SK-N-SH (cell line): ENCODE data around the gene SHB. TPM values are rescaled to one million over a fixed set of nuclear protein-coding genes. Genes with fewer than 3 reads are reported as not detected.

Source experiments
- CTCF ChIA-PET: fragments of 300-600, 350-600 bp; formaldehyde crosslinking; extraction: SDS; loops from one replicate; lab custom pipeline; 2021; lab: Yijun Ruan, JAX
- POLR2A ChIA-PET: fragments of 350-600 bp; sonication (Branson Sonifier 250); formaldehyde crosslinking; extraction: SDS; loops from one replicate; lab custom pipeline; 2020; ENCODE audit warnings: antibody characterized with exemption, inconsistent platforms; lab: Yijun Ruan, JAX
- DNase-seq: peaks from one replicate; pipeline ENCODE4 v3.0.0; 2012
- H2AFZ ChIP-seq: fragments of 200-600 bp; sonication (generic); 2 replicates; pipeline ENCODE4 v1.8.1; 2016; ENCODE audit warnings: antibody characterized with exemption, mild to moderate bottlenecking, low read depth
- H3F3A ChIP-seq: fragments of 200-600 bp; sonication (generic); replicated peaks from 2 replicates; pipeline ENCODE3; 2016; ENCODE audit warnings: antibody characterized with exemption, mild to moderate bottlenecking; ENCODE audit not compliant: insufficient read depth
- H3K27ac ChIP-seq, 2 experiments: fragments of 200-500 bp in 1 of 2; fragments of 200-600 bp in 1 of 2; sonication (Bioruptor generic) in 1 of 2; sonication (generic), shearing (Covaris generic) in 1 of 2; 2 replicates each; pipeline versions ENCODE4 v1.5.1 to v1.6.1; 2014 to 2016; ENCODE audit warnings: low read depth in 2 of 2, inconsistent platforms in 1 of 2, low read length in 1 of 2, mild to moderate bottlenecking in 1 of 2, mixed read lengths in 1 of 2
- H3K27me3 ChIP-seq: fragments of 200-600 bp; sonication (generic), shearing (Covaris generic); 2 replicates; pipeline ENCODE4 v1.6.1; 2016; ENCODE audit warnings: mixed run types; ENCODE audit not compliant: insufficient read depth
- H3K36me3 ChIP-seq, 2 experiments: fragments of 200-500 bp in 1 of 2; fragments of 200-600 bp in 1 of 2; sonication (Bioruptor generic) in 1 of 2; sonication (generic) in 1 of 2; replicated peaks in 1 of 2; 2 replicates each; pipeline versions ENCODE3 to v1.5.1; 2014 to 2016; ENCODE audit warnings: low read length in 1 of 2, mild to moderate bottlenecking in 1 of 2; ENCODE audit not compliant: insufficient read depth in 2 of 2, control insufficient read depth in 1 of 2
- H3K4me1 ChIP-seq, 2 experiments: fragments of 200-500 bp in 1 of 2; fragments of 200-600 bp in 1 of 2; sonication (Bioruptor generic) in 1 of 2; sonication (generic), shearing (Covaris generic) in 1 of 2; 2 replicates each; pipeline versions ENCODE4 v1.5.1 to v1.6.1; 2014 to 2016; ENCODE audit warnings: low read depth in 1 of 2, low read length in 1 of 2, mixed run types in 1 of 2; ENCODE audit not compliant: insufficient read depth in 2 of 2, control insufficient read depth in 1 of 2
- H3K4me2 ChIP-seq: fragments of 200-600 bp; sonication (generic), shearing (Covaris generic); 2 replicates; pipeline ENCODE4 v1.6.1; 2017; ENCODE audit warnings: mixed run types
- H3K4me3 ChIP-seq, 2 experiments: fragments of 200-500 bp in 1 of 2; fragments of 200-600 bp in 1 of 2; sonication (Bioruptor generic) in 1 of 2; sonication (generic), shearing (Covaris generic) in 1 of 2; 2 replicates each; pipeline versions ENCODE4 v1.5.1 to v1.8.1; 2014 to 2016; ENCODE audit warnings: low read depth in 2 of 2, inconsistent platforms in 1 of 2, low read length in 1 of 2, mild to moderate bottlenecking in 1 of 2, mixed read lengths in 1 of 2, moderate library complexity in 1 of 2
- H3K79me2 ChIP-seq: fragments of 200-600 bp; sonication (generic); 2 replicates; pipeline ENCODE4 v1.8.1; 2017; ENCODE audit warnings: mild to moderate bottlenecking; ENCODE audit not compliant: insufficient read depth
- H3K9ac ChIP-seq: fragments of 200-600 bp; sonication (generic); 2 replicates; pipeline ENCODE4 v1.6.1; 2017; ENCODE audit warnings: mixed run types
- H3K9me2 ChIP-seq: fragments of 200-600 bp; sonication (generic); 2 replicates; pipeline ENCODE4 v1.6.1; 2017; ENCODE audit warnings: mixed run types
- H3K9me3 ChIP-seq: fragments of 200-600 bp; sonication (generic); 2 replicates; pipeline ENCODE4 v1.6.1; 2017; ENCODE audit warnings: mixed run types, mild to moderate bottlenecking, moderate library complexity
- H4K20me1 ChIP-seq: fragments of 200-600 bp; sonication (generic); 2 replicates; pipeline ENCODE4 v1.6.1; 2017; ENCODE audit warnings: mild to moderate bottlenecking, mixed run types; ENCODE audit not compliant: insufficient read depth
- CHD2 ChIP-seq: fragments of 150-350 bp; IDR thresholded peaks from 2 replicates; pipeline ENCODE4 v1.6.1; 2018; ENCODE audit warnings: low read length; ENCODE audit not compliant: partially characterized antibody
- CTCF ChIP-seq: fragments of 200-600 bp; sonication (generic); IDR thresholded peaks from 2 replicates; pipeline ENCODE4 v1.6.1; 2017; ENCODE audit warnings: antibody characterized with exemption, mild to moderate bottlenecking, moderate library complexity
- EZH2phosphoT487 ChIP-seq: fragments of 200-600 bp; sonication (generic); IDR thresholded peaks from 2 replicates; pipeline ENCODE4 v1.6.1; 2017; ENCODE audit warnings: low read depth, mixed run types, mild to moderate bottlenecking, antibody characterized with exemption, moderate library complexity, borderline replicate concordance
- FOXM1 ChIP-seq: IDR thresholded peaks from 2 replicates; pipeline ENCODE4 v1.4.0; 2012; ENCODE audit warnings: low read depth, mild to moderate bottlenecking
- MXI1 ChIP-seq: IDR thresholded peaks from 2 replicates; pipeline ENCODE4 v1.6.1; 2012; ENCODE audit warnings: mild to moderate bottlenecking, low read depth, low read length, improper control_type of control experiment
- NFIC ChIP-seq: IDR thresholded peaks from 2 replicates; pipeline ENCODE4 v1.4.0; 2012; ENCODE audit warnings: borderline replicate concordance
- RCOR1 ChIP-seq: fragments of 150-350 bp; IDR thresholded peaks from 2 replicates; pipeline ENCODE4 v1.6.1; 2017; ENCODE audit warnings: antibody characterized with exemption, low read length
- SIN3A ChIP-seq: IDR thresholded peaks from 2 replicates; pipeline ENCODE4 v1.6.1; 2012; ENCODE audit warnings: low read depth, mild to moderate bottlenecking, low read length, moderate library complexity, borderline replicate concordance
- SMC3 ChIP-seq: IDR thresholded peaks from 2 replicates; pipeline ENCODE4 v1.6.1; 2012; ENCODE audit warnings: low read depth, low read length, improper control_type of control experiment
- USF1 ChIP-seq: IDR thresholded peaks from 2 replicates; pipeline ENCODE4 v1.4.0; 2012; ENCODE audit warnings: low read depth, borderline replicate concordance
- YY1 ChIP-seq: IDR thresholded peaks from 2 replicates; pipeline ENCODE4 v1.4.0; 2012; ENCODE audit warnings: low read depth, mild to moderate bottlenecking
- ZBTB33 ChIP-seq: IDR thresholded peaks from 2 replicates; pipeline ENCODE4 v1.4.0; 2012; ENCODE audit warnings: low read depth, borderline replicate concordance
- WGBS: methylation state at CpG from one replicate; pipeline ENCODE4 v1.1.6; 2017; ENCODE audit warnings: low lambda C conversion rate; 5-methylcytosine and 5-hydroxymethylcytosine counted together
- polyA plus RNA-seq, 3 experiments: library from polyadenylated mRNA; depleted of rRNA; stranded (reverse); fragments of >200 nt; gene quantifications; 2 replicates each; pipeline ENCODE4 v1.2.3, GENCODE V29; 2012
- TF ChIP-seq, protein P1 (sequence below): fragments of 150-350 bp; IDR thresholded peaks from 2 replicates; pipeline ENCODE4 v1.6.1; 2017; ENCODE audit warnings: antibody characterized with exemption, low read length, low read depth, borderline replicate concordance

SHB gene
- polyA plus RNA-seq, 1 of the 3 experiments (the other 2 are of a cell fraction) = 26.0 TPM

- 85% methylated on average over 18 of the region's 20 CpGs for WGBS
- POLR2A ChIA-PET = interaction anchor here (1.2 kb wide), 1 partner anchor 13 kb away, joined by 3 read pairs; no protein-coding TSS in a partner anchor
- Histone ChIP-seq H4K20me1 (peaks cover 3% of the 10 kb centered on the region; the same call in 1 of the 2 replicates), H3K36me3 (peaks cover 18 to 25% of the 10 kb centered on the region in 2 experiments), H3K27ac (peak overlapping the region; percentile 68 to 88; a peak in 3 of 4 replicates), H3K4me3 (no peak overlapping the region), H2AFZ (no peak overlapping the region), H3K4me1 (peaks cover 15 to 63% of the 10 kb centered on the region in 2 experiments; a peak in 3 of 4 replicates), H3F3A (peaks cover 29% of the 10 kb centered on the region), H3K27me3 (no peaks in the 10 kb centered on the region), H3K79me2 (peaks cover 91% of the 10 kb centered on the region), H3K4me2 (no peak overlapping the region), H3K9me2 (no peaks in the 10 kb centered on the region), H3K9ac (no peak overlapping the region), H3K9me3 (0 out of 2 replicates have a peak, but pooled peaks cover 4% of the 10 kb centered on the region)
- TF ChIP-seq ZBTB33 (no peak), SIN3A (no peak), CTCF (no peak)
- CTCF ChIA-PET = interaction anchor here (1.1 to 1.9 kb wide), 3 partner anchors 9 to 158 kb away, joined by 3 to 16 read pairs (median 5); no protein-coding TSS in a partner anchor
- DNase-seq = no peak
These were observed 140.2 kb downstream of the SHB start for GRCh38 chr9:37928552-37929430.

GRCh38 chr9:37927601-37928551 lies 141.2 kb downstream of the SHB start:
- no peaks in the 10 kb centered on the region for H3K9me2 ChIP-seq
- WGBS = 94% methylated on average over 12 of the region's 13 CpGs
- H2AFZ ChIP-seq = no peak overlapping the region
- H3K4me1 ChIP-seq = peaks cover 15 to 70% of the 10 kb centered on the region in 2 experiments; a peak in 3 of 4 replicates
- peaks cover 26% of the 10 kb centered on the region for H3F3A ChIP-seq
- CTCF ChIA-PET = interaction anchor here (0.6 to 1.9 kb wide), 5 partner anchors 9 to 382 kb away, joined by 3 to 16 read pairs (median 3); no protein-coding TSS in a partner anchor
- H3K79me2 ChIP-seq = peaks cover 92% of the 10 kb centered on the region
- no peaks in the 10 kb centered on the region for H3K27me3 ChIP-seq
- peaks cover 3% of the 10 kb centered on the region; the same call in 1 of the 2 replicates for H4K20me1 ChIP-seq
- H3K9me3 ChIP-seq = 0 out of 2 replicates have a peak, but pooled peaks cover 4% of the 10 kb centered on the region
- POLR2A ChIA-PET = no interaction called here
- H3K9ac ChIP-seq = no peak overlapping the region
- no peak overlapping the region for H3K4me3 ChIP-seq
- H3K27ac ChIP-seq = peak overlapping the region in 1 of 2 experiments; percentile 88; a peak in 1 of 4 replicates
- no peak overlapping the region for H3K4me2 ChIP-seq
- H3K36me3 ChIP-seq = peaks cover 17 to 18% of the 10 kb centered on the region in 2 experiments
- DNase-seq = no peak
- TF ChIP-seq SMC3 (no peak), CHD2 (no peak), NFIC (no peak), MXI1 (no peak), SIN3A (no peak), CTCF (no peak), RCOR1 (no peak), USF1 (no peak), YY1 (no peak), EZH2phosphoT487 (no peak), FOXM1 (no peak)
- TF ChIP-seq, protein P1, sequence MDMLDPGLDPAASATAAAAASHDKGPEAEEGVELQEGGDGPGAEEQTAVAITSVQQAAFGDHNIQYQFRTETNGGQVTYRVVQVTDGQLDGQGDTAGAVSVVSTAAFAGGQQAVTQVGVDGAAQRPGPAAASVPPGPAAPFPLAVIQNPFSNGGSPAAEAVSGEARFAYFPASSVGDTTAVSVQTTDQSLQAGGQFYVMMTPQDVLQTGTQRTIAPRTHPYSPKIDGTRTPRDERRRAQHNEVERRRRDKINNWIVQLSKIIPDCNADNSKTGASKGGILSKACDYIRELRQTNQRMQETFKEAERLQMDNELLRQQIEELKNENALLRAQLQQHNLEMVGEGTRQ = no peak
